GM15510 (cell line): ENCODE measurements around the gene KLLN.

Source experiments
- POLR2A ChIP-seq: IDR thresholded peaks from 3 replicates; pipeline ENCODE4 v1.6.1; 2011; ENCODE audit warnings: borderline replicate concordance; ENCODE audit not compliant: insufficient read length; ENCODE audit errors: extremely low read depth

KLLN gene

DNA sequence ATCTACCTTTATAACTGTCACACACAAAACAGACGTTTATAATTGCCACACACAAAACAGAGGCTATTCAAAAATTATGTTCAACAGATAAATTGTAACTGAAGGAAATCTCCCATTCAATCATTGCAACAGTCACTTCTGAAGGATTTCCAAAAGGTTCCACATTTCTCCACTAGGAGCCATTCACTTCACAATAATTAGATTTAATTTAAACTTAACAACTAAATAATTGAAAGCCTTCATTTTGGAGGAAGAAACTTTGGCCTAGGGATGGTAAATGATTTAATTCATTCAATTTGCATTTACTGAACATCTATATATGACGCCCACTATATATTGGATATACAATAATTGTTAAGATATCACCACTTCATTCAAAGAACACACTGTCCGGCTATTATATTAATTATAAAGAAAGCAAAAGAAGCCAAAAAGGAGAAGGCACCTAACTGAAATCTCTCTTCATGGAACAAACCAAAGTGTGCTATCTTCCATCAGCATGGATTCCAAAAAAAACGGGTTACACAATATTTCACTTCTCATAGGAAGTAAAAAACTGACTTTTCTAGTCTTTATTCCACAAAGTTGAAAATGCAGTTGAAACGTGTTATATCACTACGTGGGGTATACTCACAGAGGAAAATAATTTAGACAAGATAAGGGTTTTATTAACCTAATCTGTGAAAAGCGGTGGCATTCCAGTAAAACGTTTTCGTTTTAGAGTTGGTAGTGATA is 47.0 kb downstream of the KLLN start:
- no peak for TF ChIP-seq POLR2A
